Skeletal muscle cell (primary cell): ENCODE data around the gene PTPRU.
"Not testable (repeated sequence)": the region's sequence is repeated elsewhere in the genome, so short reads cannot be mapped to it uniquely, and the experiment has no call there.

Experiments used
- DNase-seq: peaks from one replicate; pipeline ENCODE4 v3.0.0-alpha.2; 2010; ENCODE audit warnings: low read depth
- H3K4me3 ChIP-seq: 2 replicates; pipeline ENCODE4 v1.5.1; 2011; ENCODE audit warnings: low read depth, mild to moderate bottlenecking, control low read depth, low read length, moderate library complexity

Gene PTPRU

GRCh38 chr1:29282924-29283803, 46.8 kb downstream of the PTPRU start:
- no peak for DNase-seq
- no peak overlapping the region for H3K4me3 ChIP-seq

- no peak for DNase-seq
- H3K4me3 ChIP-seq, result no peak overlapping the region
Measured at GRCh38 chr1:29283804-29284195, 47.5 kb downstream of the PTPRU start.

- DNase-seq, result no peak
- H3K4me3 ChIP-seq, result no peak overlapping the region
Measured at GRCh38 chr1:29284286-29284960, 48.1 kb downstream of the PTPRU start.

GRCh38 chr1:29284961-29285560, 48.7 kb downstream of the PTPRU start:
- no peak for DNase-seq
- H3K4me3 ChIP-seq, result no peak overlapping the region

- no peak overlapping the region for H3K4me3 ChIP-seq
- no peak for DNase-seq
Measured at GRCh38 chr1:29285771-29286170, 49.4 kb downstream of the PTPRU start.

GRCh38 chr1:29286194-29286767, 50.0 kb downstream of the PTPRU start:
- no peak for DNase-seq
- no peak overlapping the region for H3K4me3 ChIP-seq

- no peak for DNase-seq
- no peak overlapping the region for H3K4me3 ChIP-seq
Measured at GRCh38 chr1:29289493-29289892, 53.2 kb downstream of the PTPRU start.

- no peak for DNase-seq
- no peak overlapping the region for H3K4me3 ChIP-seq
Measured at GRCh38 chr1:29290414-29290985, 54.2 kb downstream of the PTPRU start.

- no peak for DNase-seq
- no peak overlapping the region for H3K4me3 ChIP-seq
Measured at GRCh38 chr1:29291756-29292155, 55.4 kb downstream of the PTPRU start.

- no peak overlapping the region for H3K4me3 ChIP-seq
- no peak for DNase-seq
Measured at GRCh38 chr1:29292344-29292743, 56.0 kb downstream of the PTPRU start.

GRCh38 chr1:29297450-29297849, 61.1 kb downstream of the PTPRU start:
- no peak overlapping the region for H3K4me3 ChIP-seq
- DNase-seq, result no peak

GRCh38 chr1:29298246-29298645, 61.9 kb downstream of the PTPRU start:
- no peak for DNase-seq
- no peak overlapping the region for H3K4me3 ChIP-seq

- DNase-seq, result no peak
- no peak overlapping the region for H3K4me3 ChIP-seq
Measured at GRCh38 chr1:29299446-29299845, 63.1 kb downstream of the PTPRU start.

GRCh38 chr1:29301732-29302131, 65.4 kb downstream of the PTPRU start:
- not testable (repeated sequence) for H3K4me3 ChIP-seq, DNase-seq

- no peak overlapping the region for H3K4me3 ChIP-seq
- DNase-seq, result no peak
Measured at GRCh38 chr1:29303201-29304024, 67.1 kb downstream of the PTPRU start.

GRCh38 chr1:29304025-29304684, 67.8 kb downstream of the PTPRU start:
- DNase-seq, result no peak

GRCh38 chr1:29305943-29306342, 69.6 kb downstream of the PTPRU start:
- no peak overlapping the region for H3K4me3 ChIP-seq

More at GRCh38 chr1:29304025-29304684, 67.8 kb downstream of the PTPRU start:
- no peak overlapping the region for H3K4me3 ChIP-seq

GRCh38 chr1:29306471-29307140, 70.3 kb downstream of the PTPRU start:
- no peak overlapping the region for H3K4me3 ChIP-seq
- no peak for DNase-seq

More at GRCh38 chr1:29305943-29306342, 69.6 kb downstream of the PTPRU start:
- no peak for DNase-seq
